Measurements from ENCODE around the gene UFSP2. TPM values are rescaled to one million over a fixed set of nuclear protein-coding genes. Genes with fewer than 3 reads are reported as not detected.
"Not testable (repeated sequence)": the region's sequence is repeated elsewhere in the genome, so short reads cannot be mapped to it uniquely, and the experiment has no call there.

The UFSP2 gene
- total RNA-seq, 1 donor from 2014 or later: 31.0 TPM

DNA sequence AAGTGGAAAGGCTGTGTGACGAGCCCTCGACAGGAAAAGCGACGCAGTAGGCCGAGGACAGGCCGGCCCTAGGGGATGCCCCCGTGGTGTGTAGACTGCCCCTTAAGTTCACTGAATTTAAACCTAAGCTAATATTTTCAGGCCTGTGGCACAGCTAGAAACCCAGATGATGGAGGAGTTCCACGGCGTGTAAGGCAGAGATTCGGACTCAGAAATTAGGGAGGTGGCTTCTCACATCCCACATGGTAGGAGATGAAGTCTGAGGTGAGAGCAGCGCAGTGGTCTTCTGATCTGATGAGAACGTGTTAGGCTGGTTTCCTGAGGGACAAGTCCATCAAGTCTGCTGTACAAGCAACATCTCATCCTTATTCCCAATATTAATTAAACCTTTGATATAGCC, 37.8 kb downstream of the UFSP2 start:
- DNase-seq (ENCODE audit: extremely low read depth, low read depth, low spot score): no peak

DNA sequence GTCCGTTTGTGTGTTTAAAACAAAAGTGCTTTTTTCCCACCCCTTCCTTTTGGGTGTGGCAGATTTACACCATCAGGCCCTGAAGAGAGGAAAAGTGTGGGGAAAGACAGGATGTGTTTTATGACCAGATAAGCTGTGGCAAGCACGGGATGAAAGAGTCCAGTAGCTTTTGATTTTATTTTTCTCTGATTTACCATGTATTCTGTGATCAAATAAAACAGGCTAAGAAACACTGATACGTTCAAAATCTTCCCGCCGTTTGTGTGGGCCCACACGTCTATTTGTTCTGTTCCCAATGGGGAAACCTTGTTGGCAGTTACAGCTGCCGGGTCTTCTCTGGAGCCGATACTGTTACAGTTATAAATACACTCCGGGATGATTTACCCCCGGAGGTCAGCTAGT, 40.8 kb downstream of the UFSP2 start:
- DNase-seq (ENCODE audit: extremely low read depth, low read depth, low spot score): no peak

DNA sequence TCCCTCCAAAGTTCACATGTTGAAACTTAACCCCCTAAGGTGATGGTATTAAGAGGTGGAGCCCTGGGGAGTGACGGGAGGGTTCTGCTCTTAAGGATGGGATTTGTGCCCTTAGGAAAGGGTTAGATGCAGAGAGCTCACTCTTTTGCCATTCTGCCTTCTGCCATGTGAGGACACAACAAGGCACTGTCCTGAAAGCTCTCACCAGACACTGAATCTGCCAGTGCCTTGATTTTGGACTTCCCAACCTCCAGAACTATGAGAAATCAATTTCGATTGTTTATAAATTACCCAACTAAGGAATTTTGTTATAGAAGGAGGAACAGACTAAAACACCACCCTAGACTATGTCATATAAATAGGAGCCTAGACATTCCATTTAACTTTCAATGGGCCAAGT, 41.7 kb downstream of the UFSP2 start:
- no peak for DNase-seq (ENCODE audit: extremely low read depth, low read depth, low spot score)

DNA sequence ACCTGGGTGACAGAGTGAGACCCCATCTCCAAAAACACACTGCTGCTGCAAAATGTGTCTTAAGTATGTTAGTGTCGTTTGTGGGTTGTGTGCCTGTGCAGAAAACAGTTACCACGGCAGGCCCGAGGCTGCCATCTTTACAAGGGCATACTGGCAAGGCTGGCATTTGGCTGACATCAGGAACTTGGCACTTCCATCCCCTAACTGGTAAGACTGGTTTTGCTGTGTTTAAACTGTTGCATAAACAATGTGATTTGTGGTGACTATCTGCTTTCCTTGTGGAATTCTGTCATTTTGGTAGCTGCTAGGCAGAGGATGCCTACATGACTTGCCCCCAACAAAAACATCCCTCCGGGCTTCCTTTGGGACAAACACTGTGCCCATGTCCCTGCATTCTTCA, 42.3 kb downstream of the UFSP2 start:
- no peak for DNase-seq (ENCODE audit: extremely low read depth, low read depth, low spot score)

DNA sequence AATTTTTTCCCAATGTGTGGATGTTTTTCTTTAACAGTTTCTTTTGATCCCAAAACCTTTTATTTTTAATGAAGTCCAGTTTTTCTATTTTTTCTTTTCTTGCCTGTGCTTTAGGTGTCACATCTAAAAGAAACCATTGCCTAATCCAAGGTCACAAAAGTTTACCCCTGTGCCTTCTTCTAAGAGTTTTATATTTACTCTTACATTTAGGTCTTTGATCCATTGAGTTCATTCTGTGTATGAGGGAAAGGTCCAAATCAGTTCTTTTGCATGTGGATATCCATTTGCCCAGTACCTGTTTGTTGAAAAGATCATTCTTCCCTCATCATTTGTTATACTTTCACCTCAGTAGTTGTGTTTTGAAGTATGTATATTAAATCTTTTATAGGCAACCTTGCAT, 43.0 kb downstream of the UFSP2 start:
- no peak for DNase-seq (ENCODE audit: extremely low read depth, low read depth, low spot score)

DNA sequence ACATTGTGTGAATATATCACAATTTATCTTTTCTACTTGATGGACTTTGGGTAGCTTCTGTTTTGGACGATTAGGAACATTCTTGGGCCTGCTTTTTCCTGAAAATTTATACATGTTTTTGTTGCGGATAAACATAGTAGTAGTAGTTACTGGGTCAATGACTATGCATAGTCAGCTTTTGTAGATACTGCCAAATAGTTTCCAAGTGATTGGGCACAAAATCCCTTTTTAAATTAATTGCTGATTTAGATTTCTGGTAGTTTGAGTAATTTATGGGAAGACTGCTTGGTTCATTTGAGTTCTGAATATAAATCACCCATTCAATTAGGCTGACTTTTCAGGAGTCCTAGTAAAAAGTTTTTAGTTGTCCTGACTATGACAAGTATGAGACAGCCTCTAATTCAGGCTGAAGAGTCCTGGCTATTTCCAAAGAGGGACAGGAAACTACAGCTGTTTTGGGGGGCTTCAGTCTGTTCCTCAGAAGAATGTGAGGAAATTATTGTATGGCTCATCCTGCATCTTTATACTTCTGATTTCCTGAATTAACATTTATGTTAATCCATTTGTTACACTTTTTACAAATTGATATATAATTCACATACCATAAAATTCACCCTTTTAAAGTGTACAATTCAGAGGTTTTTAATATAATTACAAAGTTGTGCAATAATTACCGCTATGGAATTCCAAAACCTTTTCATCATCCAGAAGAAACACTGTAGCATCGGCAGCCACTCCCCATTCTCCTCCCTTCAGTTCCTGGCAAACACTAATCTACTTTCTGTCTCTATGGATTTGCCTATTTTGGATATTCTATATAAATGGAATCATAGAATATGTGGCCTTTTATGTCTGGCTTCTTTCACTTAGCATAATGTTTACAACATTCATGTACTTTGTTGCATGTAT, 44.2 kb downstream of the UFSP2 start:
- DNase-seq (ENCODE audit: extremely low read depth, low read depth, low spot score): no peak

DNA sequence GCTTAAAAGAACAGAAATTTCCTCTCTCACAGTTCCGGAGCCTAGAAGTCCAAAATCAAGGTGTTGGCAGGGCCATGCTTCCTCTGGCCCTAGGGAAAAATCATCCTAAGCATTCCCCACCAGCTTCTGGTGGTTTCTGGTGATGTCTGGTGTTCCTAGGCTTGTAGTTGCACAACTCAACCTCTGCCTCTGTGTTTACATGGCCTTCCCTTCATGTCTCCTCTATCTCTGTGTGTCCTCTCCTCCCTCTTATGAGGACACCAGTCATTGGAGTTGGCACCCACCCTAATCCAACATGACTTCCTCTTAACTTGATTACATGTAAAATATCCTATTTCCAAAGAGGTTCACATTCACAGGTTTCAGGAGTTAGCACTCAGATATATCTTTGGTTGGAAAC, 45.4 kb downstream of the UFSP2 start:
- no peak for DNase-seq (ENCODE audit: extremely low read depth, low read depth, low spot score)

DNA sequence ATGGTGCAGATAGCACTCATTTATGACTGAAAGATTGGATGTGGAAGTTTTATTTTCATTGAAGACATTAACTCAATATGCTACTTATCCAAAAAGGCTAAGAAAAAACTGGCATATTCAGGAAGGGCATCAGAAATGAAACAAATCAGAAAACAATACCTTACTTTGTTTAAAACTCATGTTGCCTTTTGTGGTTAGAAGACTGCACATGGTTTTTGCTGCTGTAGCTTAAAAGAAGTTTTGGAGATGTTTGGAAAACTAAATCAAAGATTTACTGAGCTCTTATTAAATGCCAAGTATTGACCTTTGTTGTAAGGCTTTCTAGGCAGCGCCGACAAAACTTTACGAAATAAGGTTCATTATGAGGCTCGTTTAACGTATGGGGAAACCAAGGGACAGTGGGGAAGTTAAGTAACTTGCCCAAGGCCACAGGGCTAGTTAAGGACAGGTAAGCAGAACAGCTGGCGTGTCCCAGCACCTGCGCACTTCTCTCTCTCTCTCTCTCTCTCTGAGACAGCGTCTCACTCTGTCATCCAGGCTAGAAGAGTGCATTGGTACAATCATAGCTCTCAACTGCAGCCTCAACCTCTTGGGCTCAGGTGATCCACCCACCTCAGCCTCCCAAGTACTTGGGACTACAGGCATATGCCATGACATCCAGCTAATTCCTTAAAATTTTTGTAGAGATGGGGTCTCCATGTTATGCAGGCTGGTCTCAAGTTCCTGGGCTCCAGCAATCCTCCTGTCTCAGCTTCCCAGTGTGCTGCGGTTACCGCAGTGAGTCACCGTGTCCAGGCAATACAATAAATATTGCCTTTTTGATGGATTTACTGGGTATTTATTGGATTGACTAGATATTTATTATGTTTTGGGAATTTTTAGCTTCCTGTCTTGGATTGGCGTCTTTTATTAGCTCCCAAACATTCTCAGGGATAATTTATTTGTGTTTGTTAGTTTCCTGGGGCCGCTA, 46.2 kb downstream of the UFSP2 start:
- DNase-seq (ENCODE audit: extremely low read depth, low read depth, low spot score): no peak

DNA sequence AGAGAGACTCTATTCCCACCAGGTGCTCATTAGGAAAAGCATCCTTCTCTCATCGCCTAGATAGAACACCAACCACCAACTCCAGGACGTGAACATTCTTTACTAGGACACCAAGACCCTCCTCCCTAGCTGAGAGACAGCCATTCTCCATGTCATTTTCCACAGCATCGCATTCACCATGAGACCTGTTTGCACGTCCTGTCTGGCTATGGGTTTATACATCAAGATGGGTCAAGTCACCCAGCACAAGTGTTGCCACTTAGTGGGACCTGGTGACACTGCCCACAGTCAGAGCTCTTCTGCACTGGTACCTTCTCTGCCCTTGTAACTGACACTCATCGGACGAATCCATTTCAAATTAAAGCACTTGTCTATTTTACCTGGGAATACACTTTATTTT, 47.5 kb downstream of the UFSP2 start:
- no peak for DNase-seq (ENCODE audit: extremely low read depth, low read depth, low spot score)

DNA sequence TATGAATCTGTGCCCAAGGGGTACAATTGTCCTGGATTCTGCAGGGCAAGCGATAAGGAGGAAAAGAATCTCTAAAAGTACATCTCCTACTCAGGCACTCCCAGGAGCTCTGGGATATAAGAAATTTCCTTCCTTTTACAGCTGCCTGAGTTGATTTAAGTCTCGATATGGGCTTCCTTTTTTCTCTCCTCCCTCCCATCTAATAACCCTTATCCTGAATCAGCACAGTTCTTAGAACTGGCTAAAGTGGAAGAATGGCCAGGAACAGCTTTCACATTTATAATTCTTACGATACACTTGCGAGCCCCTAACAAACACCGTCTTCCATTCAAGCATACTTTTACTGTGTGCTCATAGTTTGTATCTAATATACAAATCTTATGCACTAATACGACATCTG, 51.2 kb downstream of the UFSP2 start:
- no peak for DNase-seq (ENCODE audit: extremely low read depth, low read depth, low spot score)

DNA sequence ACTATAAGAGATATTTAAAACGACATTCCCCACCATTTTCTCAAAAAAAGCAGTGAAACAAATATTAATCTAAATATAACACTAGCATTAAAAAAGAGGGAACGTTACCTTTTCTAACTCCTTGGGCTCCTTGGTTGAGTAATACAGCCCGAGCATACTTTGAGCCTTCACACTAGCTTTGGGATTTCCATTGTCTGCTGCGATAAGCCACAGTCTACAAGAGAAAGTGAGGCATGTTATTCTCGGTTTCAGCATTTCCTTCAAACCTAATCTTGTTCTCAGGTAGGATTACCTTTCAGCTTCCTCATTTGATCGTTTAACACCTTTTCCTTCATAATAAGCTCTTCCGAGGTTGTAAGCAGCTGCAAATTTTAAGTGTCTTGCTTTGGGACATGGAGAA, 51.7 kb downstream of the UFSP2 start:
- DNase-seq (ENCODE audit: extremely low read depth, low read depth, low spot score): no peak

DNA sequence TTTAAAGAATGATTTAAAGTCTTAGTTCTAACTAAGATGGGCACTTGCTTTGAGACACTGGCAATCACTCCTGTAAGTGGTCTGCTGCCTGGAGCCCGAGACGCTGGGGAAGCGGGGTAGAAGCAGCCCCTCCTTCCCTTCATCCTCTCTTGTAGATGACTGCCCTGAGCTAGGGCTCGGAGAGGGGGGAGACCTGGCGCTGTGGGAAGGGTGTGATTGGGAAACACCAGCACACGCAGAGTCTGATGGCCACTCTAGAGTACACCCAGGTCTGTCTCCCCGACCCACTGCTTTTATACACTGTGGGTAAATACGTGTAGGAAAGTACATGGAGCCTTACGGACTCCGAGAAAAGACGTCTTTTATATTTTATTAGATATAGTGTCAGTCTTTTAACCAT, 54.1 kb downstream of the UFSP2 start:
- DNase-seq (ENCODE audit: extremely low read depth, low read depth, low spot score): no peak

DNA sequence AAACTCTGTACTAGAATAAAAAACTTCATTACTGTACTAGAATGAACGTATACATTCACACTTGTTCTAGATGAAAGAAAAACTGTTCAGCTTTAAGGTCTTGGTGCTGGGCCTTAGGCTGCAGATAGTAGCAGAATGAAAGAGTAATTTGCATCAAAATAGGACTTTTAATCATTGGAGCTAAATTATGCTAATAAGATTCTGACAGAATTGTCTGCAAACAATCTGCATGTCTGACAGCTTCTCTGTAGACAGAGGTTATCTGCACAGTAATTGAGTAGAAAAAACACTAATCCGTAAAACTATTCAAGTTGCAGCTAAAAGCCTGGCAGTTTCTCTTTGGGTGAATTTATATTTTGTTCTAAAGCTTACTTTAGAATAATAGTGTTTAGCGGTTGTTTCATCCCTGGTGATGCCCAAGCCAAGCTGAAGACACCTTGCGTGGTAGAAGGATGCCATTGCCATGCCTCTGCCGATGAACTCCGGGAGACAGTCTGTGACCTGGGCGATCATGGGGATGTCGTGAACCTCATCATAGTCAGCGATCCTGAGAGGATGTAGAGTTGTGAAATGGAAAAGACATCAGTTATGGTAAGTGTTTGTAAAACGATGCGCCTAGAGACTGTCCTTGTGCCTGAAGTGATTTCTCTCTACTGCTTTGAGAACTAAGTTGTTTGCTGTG, 55.4 kb downstream of the UFSP2 start:
- DNase-seq (ENCODE audit: extremely low read depth, low read depth, low spot score): no peak

DNA sequence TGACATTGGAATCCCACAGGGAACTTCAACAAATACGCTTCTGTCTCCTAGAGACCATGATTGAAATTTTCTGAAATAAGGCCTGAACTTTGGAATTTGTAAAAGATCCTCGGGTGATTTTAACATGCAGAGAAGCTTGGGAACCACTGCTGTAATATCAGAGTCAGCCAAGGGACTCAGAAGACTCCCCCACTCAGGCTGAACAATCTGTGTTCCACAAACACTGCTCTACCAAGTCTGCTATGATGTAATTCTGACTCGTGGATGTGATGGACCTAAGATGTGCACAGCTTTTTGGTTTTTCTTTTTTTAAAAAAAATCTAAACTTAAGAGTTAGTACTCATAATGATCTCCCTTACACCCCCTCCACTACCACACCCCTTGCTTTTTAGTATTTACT, 56.0 kb downstream of the UFSP2 start:
- no peak for DNase-seq (ENCODE audit: extremely low read depth, low read depth, low spot score)

DNA sequence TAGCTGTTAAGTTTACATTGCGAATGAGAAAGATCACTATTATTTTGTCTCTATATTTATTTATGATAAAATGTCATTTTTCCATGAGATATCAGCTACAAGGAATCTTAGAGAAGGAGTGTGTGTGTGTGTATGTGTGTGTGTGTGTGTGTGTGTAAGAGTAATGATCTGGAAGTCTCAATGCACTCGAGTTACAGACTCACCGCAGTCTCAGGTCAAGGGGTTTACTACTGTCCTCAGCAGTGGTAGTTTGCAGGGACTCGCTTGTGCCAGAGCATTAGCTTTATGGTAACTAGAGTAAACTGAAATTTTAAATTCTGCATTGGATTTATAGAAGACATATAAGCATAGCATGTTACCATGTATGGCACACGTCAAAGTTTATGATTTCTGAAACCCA, 60.9 kb downstream of the UFSP2 start:
- DNase-seq (ENCODE audit: extremely low read depth, low read depth, low spot score): no peak

DNA sequence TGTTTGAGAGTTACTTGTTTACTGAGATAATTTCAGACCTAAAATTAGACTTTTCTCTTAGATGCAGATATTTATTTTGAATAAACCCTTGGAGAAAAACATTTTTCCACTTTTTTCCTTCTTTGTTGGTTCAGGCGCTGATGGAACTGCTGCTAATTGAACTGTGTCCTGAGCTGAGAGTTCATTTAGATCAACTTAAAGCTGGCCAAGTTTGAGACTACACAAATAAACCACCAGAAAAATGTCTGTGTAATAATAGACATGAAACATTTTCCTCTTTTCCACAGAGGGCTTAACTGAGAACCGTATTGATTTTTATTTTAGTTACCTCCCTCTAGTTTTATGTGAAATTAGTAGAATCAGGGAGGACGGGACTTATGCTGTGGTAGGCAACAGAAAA, 62.5 kb downstream of the UFSP2 start:
- no peak for DNase-seq (ENCODE audit: extremely low read depth, low read depth, low spot score)

DNA sequence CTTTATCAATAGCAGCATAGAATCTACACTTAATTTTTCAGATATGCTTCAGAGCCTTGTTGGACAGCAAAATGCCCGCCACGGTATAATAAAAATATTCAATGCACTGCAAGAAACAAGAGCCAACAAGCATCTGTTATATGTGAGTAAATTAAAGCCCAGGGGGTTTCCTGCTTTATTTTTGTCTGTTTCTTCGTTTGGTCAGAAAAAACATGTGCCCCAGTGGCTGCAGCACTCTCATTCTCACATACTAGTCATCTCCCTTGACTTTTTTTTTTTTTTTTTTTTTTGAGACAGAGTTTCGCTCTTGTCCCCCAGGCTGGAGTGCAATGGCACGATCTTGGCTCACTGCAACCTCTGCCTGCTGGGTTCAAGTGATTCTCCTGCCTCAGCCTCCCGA, 63.2 kb downstream of the UFSP2 start:
- not testable (repeated sequence) for DNase-seq (ENCODE audit: extremely low read depth, low read depth, low spot score)

DNA sequence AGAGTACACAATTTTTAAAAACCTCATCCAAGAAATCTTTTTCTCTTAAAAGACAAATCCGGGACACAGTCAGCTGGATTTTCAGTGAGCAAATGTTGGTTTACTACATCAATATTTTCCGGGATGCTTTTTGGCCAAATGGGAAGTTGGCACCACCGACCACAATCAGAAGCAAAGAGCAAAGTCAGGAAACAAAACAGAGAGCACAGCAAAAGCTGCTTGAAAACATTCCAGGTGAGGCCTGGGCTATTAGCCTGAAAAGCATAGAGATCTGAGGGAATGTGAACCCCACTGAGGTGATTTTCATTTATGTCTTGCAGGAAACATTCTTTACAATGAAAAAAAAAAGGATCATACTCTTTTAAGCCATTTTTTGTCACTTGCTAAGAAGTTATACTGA, 63.9 kb downstream of the UFSP2 start:
- no peak for DNase-seq (ENCODE audit: extremely low read depth, low read depth, low spot score)

DNA sequence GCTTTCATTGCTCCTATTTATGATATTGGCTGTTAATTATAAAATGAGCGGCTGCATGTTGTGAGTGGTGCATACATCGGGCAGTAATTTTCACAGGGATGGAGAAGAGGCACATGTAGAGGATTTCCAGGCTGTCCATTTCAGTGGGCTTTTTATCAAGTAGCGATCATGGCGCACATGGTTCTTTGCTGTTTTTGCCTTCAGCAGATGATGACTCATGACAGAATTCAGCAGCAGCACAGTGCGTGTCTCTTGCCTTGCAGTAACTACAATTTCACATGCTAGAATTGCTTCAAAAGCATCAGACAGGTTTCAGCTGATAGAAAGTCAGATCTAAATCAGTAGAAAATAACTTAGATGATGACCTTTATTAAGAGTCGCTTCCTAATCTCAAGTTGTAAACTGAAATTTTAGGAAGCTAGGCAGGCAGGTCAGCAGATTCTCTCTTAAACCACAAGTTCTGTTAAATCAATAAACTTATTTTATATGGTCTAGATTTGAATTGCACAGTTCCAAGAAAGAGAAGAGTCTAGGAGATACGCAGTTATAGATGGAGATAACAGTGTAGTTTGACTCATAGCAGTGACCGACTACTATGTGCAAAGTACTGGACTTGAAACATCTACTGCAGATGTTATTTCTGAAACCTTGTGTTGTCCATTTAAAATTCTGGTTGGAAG, 65.9 kb downstream of the UFSP2 start:
- no peak for DNase-seq (ENCODE audit: extremely low read depth, low read depth, low spot score)

DNA sequence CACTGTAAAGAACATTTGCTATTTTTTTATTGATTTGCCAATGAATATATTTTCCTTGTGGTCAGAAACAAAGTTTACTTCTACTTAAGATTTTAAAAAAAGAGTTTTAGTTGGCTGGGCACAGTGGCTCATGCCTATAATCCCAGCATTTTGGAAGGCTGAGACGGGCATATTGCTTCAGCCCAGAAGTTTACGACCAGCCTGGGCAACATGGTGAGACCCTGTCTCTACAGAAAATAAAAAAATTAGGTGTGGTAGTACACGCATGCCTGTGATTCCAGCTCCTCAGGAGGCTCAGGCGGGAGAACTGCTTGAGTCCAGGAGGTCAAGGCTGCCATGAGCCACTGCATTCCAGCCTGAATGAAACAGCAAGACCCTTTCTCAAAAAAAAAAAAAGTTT, 66.8 kb downstream of the UFSP2 start:
- DNase-seq (ENCODE audit: extremely low read depth, low read depth, low spot score): no peak

DNA sequence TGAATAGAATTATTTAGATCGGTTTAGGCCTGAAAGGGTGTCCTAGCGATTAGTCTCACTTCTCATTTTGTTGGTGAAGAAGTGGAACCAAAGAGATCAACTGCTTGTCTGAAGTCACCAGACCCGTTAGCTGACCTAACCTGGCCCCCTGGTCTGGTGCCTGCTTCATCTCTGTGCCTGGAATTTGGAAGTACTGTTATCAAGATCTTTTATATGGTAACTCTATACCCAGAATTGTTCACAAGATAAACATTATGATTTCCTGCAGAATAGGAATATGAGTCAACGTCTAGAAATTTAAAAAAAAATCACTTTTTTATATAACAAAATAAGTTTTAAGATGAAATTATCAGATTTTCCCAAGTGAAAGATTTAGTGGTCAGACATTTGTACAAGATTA, 67.2 kb downstream of the UFSP2 start:
- peak; percentile 64 for DNase-seq (ENCODE audit: extremely low read depth, low read depth, low spot score)

All from glomerular endothelial cell (primary cell).